HepG2 (cell line): ENCODE measurements around the gene SYNE1. TPM values are rescaled to one million over a fixed set of nuclear protein-coding genes. Genes with fewer than 3 reads are reported as not detected.

Experiments used
- ATAC-seq: fragments of 200-7000 bp; cut with Tn5 transposase; 3 replicates; pipeline ENCODE4 v1.9.1; 2020; ENCODE audit warnings: mild to moderate bottlenecking, moderate library complexity
- BruUV-seq: library from RNA; stranded (reverse); fragments of 400-500 nt; replicated peaks from 2 replicates; lab custom pipeline; 2021; lab: Mats Ljungman, UMichigan
- CTCF ChIA-PET: fragments of 300-600 bp; formaldehyde crosslinking; extraction: SDS; loops from one replicate; lab custom pipeline; 2021; ENCODE audit warnings: low total read pairs, inconsistent platforms, low intra/inter-chr PET ratio; lab: Yijun Ruan, JAX
- POLR2A ChIA-PET: fragments of 350-600 bp; sonication (Branson Sonifier 250); formaldehyde crosslinking; loops from one replicate; lab custom pipeline; 2020; ENCODE audit warnings: antibody characterized with exemption, inconsistent platforms; lab: Yijun Ruan, JAX
- DNase-seq: peaks from one replicate; pipeline ENCODE4 v3.0.0-alpha.2; 2015; ENCODE audit warnings: low spot score
- FAIRE-seq: peaks from 3 replicates; lab custom pipeline; 2011; peaks lifted over from hg19 to GRCh38; lab: Jason Lieb, UNC
- H2AFZ ChIP-seq: one replicate; pipeline ENCODE4 v1.6.1; 2011; ENCODE audit warnings: low read length, inconsistent platforms
- H3K27ac ChIP-seq: fragments of 300-600 bp; 3 replicates; pipeline ENCODE4 v1.8.0; 2011; ENCODE audit warnings: mixed run types, mild to moderate bottlenecking, mixed read lengths, low read length, inconsistent platforms; ENCODE audit not compliant: insufficient read depth; ENCODE audit errors: extremely low read length
- H3K27me3 ChIP-seq, 2 experiments: fragments of 200-600 bp in 1 of 2; 2 replicates in 1 of 2; 3 replicates in 1 of 2; pipeline versions ENCODE4 v1.6.0 to v1.8.0; 2011; ENCODE audit warnings: low read length in 2 of 2, mild to moderate bottlenecking in 2 of 2, moderate library complexity in 2 of 2, inconsistent platforms in 1 of 2; ENCODE audit not compliant: insufficient read depth in 2 of 2, control insufficient read depth in 1 of 2
- H3K36me3 ChIP-seq, 2 experiments: fragments of 200-600 bp in 1 of 2; replicated peaks in 1 of 2; 2 replicates in 1 of 2; 3 replicates in 1 of 2; pipeline versions ENCODE4 v1.5.1 to v1.8.0; 2011; ENCODE audit warnings: low read length in 2 of 2, inconsistent platforms in 1 of 2; ENCODE audit not compliant: insufficient read depth in 2 of 2, control insufficient read depth in 1 of 2
- H3K4me1 ChIP-seq: 2 replicates; pipeline ENCODE4 v1.5.1; 2012; ENCODE audit warnings: low read length, inconsistent platforms; ENCODE audit not compliant: insufficient read depth
- H3K4me2 ChIP-seq: 2 replicates; pipeline ENCODE4 v1.6.0; 2011; ENCODE audit warnings: low read depth, low read length, inconsistent platforms
- H3K4me3 ChIP-seq, 3 experiments: fragments of 200-600 bp in 1 of 3; sonication (generic), shearing (Covaris generic) in 1 of 3; replicated peaks in 1 of 3; 2 replicates each; pipeline ENCODE4 v1.5.1; 2011 to 2016; ENCODE audit warnings: low read length in 3 of 3, inconsistent platforms in 2 of 3, low read depth in 2 of 3, mild to moderate bottlenecking in 2 of 3, control low read depth in 1 of 3, mixed read lengths in 1 of 3; ENCODE audit not compliant: insufficient read depth in 1 of 3
- H3K79me2 ChIP-seq: one replicate; pipeline ENCODE4 v1.6.1; 2011; ENCODE audit warnings: low read length, inconsistent platforms; ENCODE audit not compliant: insufficient read depth
- H3K9ac ChIP-seq: 2 replicates; pipeline ENCODE4 v1.6.0; 2011; ENCODE audit warnings: mild to moderate bottlenecking, low read depth, low read length, inconsistent platforms; ENCODE audit not compliant: insufficient read depth
- H3K9me3 ChIP-seq: 2 replicates; pipeline ENCODE4 v1.5.1; 2012; ENCODE audit warnings: mild to moderate bottlenecking, low read length
- H4K20me1 ChIP-seq: 2 replicates; pipeline ENCODE4 v1.6.0; 2011; ENCODE audit warnings: inconsistent platforms, mild to moderate bottlenecking, low read length, moderate library complexity; ENCODE audit not compliant: insufficient read depth
- BCL6 ChIP-seq: IDR thresholded peaks from 2 replicates; pipeline ENCODE4 v1.6.1; 2016; ENCODE audit warnings: missing genetic modification reagents, missing compliant biosample characterization
- FOXA1 ChIP-seq, 2 experiments: fragments of 450-650 bp in 1 of 2; sonication (generic) in 1 of 2; formaldehyde crosslinking in 1 of 2; IDR thresholded peaks; 2 replicates each; pipeline versions ENCODE4 v1.4.0 to v1.6.1; 2016 to 2020; ENCODE audit warnings: missing genetic modification reagents in 1 of 2
- KMT2B ChIP-seq: IDR thresholded peaks from 2 replicates; pipeline ENCODE4 v1.6.1; 2016; ENCODE audit warnings: missing genetic modification reagents, missing compliant biosample characterization
- SIN3A ChIP-seq: IDR thresholded peaks from 2 replicates; pipeline ENCODE4 v1.6.1; 2011; ENCODE audit warnings: low read depth, mild to moderate bottlenecking, control low read depth, low read length, borderline replicate concordance
- TCF7 ChIP-seq: sonication (generic); IDR thresholded peaks from 2 replicates; pipeline ENCODE4 v1.6.1; 2016; ENCODE audit warnings: antibody characterized with exemption, low read depth
- TERF1 ChIP-seq: sonication (generic); formaldehyde crosslinking; IDR thresholded peaks from 2 replicates; pipeline ENCODE4 v1.8.0; 2022; ENCODE audit warnings: mild to moderate bottlenecking, missing genetic modification reagents, moderate library complexity
- ZFAT ChIP-seq: sonication (generic); formaldehyde crosslinking; conservative IDR thresholded peaks from 2 replicates; pipeline ENCODE4 v1.8.1; 2023; ENCODE audit warnings: missing genetic modification reagents, inconsistent platforms
- ZNF143 ChIP-seq: sonication (generic); formaldehyde crosslinking; IDR thresholded peaks from 2 replicates; pipeline ENCODE4 v1.4.0; 2020; ENCODE audit warnings: missing genetic modification reagents
- ZNF260 ChIP-seq: sonication (generic); formaldehyde crosslinking; IDR thresholded peaks from 2 replicates; pipeline ENCODE4 v1.4.0; 2020; ENCODE audit warnings: missing genetic modification reagents, low read depth, mild to moderate bottlenecking, borderline replicate concordance
- ZNF547 ChIP-seq: sonication (generic); formaldehyde crosslinking; IDR thresholded peaks from 2 replicates; pipeline ENCODE4 v1.5.1; 2020; ENCODE audit warnings: mild to moderate bottlenecking, missing genetic modification reagents
- ZNF558 ChIP-seq: sonication (generic); formaldehyde crosslinking; IDR thresholded peaks from 2 replicates; pipeline ENCODE4 v1.9.0; 2022; ENCODE audit warnings: mild to moderate bottlenecking, missing genetic modification reagents, borderline replicate concordance
- WGBS: methylation state at CpG from one replicate; pipeline ENCODE4 v1.1.6; 2017; ENCODE audit warnings: low lambda C conversion rate; 5-methylcytosine and 5-hydroxymethylcytosine counted together
- in situ Hi-C: cut with HindIII; loops from 2 replicates; pipeline ENCODE4 v1.10.0; 2017; ENCODE audit warnings: low pct_unique_long_range_greater_than_20kb; ENCODE audit not compliant: extremely low pct_ligation_motif_present
- intact Hi-C: fragments of 100-400 bp; cut with micrococcal nuclease; formaldehyde crosslinking; loops from one replicate; pipeline ENCODE4 v1.10.0; 2022; ENCODE audit not compliant: unreplicated experiment
- polyA plus RNA-seq, 8 experiments: library from polyadenylated mRNA; depleted of rRNA in 3 of 8; stranded (reverse) in 7 of 8; unstranded in 1 of 8; fragments of >200 nt; fragmentation: Illumina TruSeq in 4 of 8; extraction: Trizol in 4 of 8; gene quantifications; 2 replicates each; pipeline versions ENCODE4 v1.2.1 to v1.2.3, GENCODE V29; 2011 to 2016; ENCODE audit warnings: low read depth in 4 of 8, missing spikeins in 1 of 8, mixed read lengths in 1 of 8; ENCODE audit not compliant: insufficient read depth in 1 of 8
- total RNA-seq, 5 experiments: library from RNA; depleted of rRNA; stranded (reverse); fragments of >200 nt; fragmentation: Illumina TruSeq; extraction: Trizol; gene quantifications; 2 replicates each; pipeline ENCODE4 v1.2.3, GENCODE V29; 2016; ENCODE audit warnings: low read depth in 1 of 5
- TF ChIP-seq, protein P1 (sequence below): sonication (generic); formaldehyde crosslinking; IDR thresholded peaks from 2 replicates; pipeline ENCODE4 v1.4.0; 2020; ENCODE audit warnings: missing genetic modification reagents

Gene SYNE1
- total and polyA plus RNA-seq, 2 of the 13 experiments (the other 11 are each of a cell fraction or from before 2014, with no cell fraction given): 5.5 to 15.9 TPM

DNA sequence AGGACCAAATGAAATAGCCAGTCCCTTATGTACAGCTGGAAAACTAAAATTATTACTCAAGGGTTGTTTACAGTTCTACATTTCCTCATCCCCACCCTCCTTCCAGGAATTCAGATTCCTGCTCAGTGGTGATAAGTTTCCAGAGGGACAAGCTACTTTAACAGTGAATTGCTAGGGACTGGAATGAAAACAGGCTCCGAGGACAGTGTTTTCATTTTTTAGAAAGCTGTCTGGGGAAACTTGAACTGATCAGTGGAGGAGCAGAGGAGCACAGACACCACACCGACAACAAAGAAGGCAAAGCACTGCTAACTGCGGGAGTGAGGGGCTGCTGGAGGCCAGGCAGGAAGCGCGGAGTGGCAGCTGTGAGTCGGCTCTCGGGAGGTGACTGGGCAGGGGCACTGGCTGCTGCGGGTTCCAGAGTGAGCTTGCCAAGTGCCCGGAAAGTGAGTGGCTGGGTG is 507.4 kb downstream of the SYNE1 start:
- in situ Hi-C loops (no loop called here), intact Hi-C loops (loop anchor here (10.0 kb wide), 1 partner anchor 685 kb away; no protein-coding TSS in a partner anchor)
- Histone ChIP-seq H3K4me1 (no peaks in the 10 kb centered on the region), H3K79me2 (no peaks in the 10 kb centered on the region), H3K36me3 (no peaks in the 10 kb centered on the region), H4K20me1 (no peaks in the 10 kb centered on the region; the same call in 1 of the 2 replicates), H3K27ac (no peak overlapping the region), H3K4me2 (no peak overlapping the region), H2AFZ (no peak overlapping the region), H3K4me3 (no peak overlapping the region), H3K27me3 (no peaks in the 10 kb centered on the region), H3K9me3 (no peaks in the 10 kb centered on the region), H3K9ac (no peak overlapping the region)
- FAIRE-seq (no peak), DNase-seq (no peak), ATAC-seq (no peak)
- CTCF ChIA-PET: no interaction called here
- peak; percentile 51 for TF ChIP-seq BCL6 (CRISPR knock-in tag)
- no peak for TF ChIP-seq FOXA1 (IDR thresholded peaks at IDR 0.05)
- TF ChIP-seq FOXA1 (CRISPR knock-in tag; IDR thresholded peaks at IDR 0.05): no peak
- POLR2A ChIA-PET: no interaction called here
- BruUV-seq: no TSS peak
- WGBS: 93% methylated on average over 9 of the region's 9 CpGs

DNA sequence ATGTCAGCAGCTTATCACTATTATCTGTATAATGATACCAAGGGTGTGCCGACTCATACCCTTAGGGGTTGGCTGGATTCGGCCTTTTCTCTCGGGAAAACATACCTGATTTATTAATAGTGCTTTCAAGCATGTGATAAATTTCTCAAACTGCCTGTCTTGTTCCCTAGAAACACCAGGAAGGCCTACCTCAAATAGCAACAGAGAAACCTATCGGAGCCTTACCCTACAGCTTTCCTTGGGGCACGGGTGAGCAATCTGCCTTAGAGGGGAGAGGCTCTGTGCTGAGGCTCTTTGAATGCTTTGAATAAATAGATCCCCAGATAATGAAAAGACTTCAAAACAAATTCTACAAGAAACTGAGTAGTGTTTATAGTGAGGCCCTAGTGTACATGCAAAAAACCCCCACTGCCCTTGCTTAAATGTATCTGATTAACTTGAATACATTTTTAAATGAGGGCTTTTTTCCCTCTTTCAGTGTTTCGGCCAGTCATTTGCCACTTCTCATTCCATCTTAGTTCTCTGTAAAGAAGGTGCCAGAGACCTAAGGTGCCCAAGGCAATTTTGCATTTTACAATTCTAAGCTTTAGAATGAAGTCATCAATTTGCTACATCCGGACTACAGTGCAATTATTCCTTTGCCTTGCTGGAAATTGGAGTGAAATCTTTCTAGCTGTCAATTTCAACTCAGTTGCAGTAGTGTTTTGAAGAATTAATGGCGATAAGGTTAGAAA is 509.6 kb downstream of the SYNE1 start:
- Histone ChIP-seq H2AFZ (no peak overlapping the region), H3K79me2 (no peaks in the 10 kb centered on the region), H3K4me3 (no peak overlapping the region), H3K36me3 (no peaks in the 10 kb centered on the region), H3K27ac (no peak overlapping the region), H3K9ac (no peak overlapping the region), H3K4me1 (no peaks in the 10 kb centered on the region), H3K9me3 (no peaks in the 10 kb centered on the region), H3K27me3 (no peaks in the 10 kb centered on the region), H4K20me1 (no peaks in the 10 kb centered on the region; the same call in 1 of the 2 replicates), H3K4me2 (no peak overlapping the region)
- no peak for FAIRE-seq
- no peak for DNase-seq
- CTCF ChIA-PET: no interaction called here
- in situ Hi-C loops: no loop called here
- POLR2A ChIA-PET: no interaction called here
- intact Hi-C loops: loop anchor here (10.0 kb wide), 1 partner anchor 683 kb away; no protein-coding TSS in a partner anchor
- no peak for ATAC-seq
- 93% methylated on average over 8 of the region's 8 CpGs for whole genome bisulfite sequencing
- BruUV-seq: no TSS peak
- TF ChIP-seq, protein P1, sequence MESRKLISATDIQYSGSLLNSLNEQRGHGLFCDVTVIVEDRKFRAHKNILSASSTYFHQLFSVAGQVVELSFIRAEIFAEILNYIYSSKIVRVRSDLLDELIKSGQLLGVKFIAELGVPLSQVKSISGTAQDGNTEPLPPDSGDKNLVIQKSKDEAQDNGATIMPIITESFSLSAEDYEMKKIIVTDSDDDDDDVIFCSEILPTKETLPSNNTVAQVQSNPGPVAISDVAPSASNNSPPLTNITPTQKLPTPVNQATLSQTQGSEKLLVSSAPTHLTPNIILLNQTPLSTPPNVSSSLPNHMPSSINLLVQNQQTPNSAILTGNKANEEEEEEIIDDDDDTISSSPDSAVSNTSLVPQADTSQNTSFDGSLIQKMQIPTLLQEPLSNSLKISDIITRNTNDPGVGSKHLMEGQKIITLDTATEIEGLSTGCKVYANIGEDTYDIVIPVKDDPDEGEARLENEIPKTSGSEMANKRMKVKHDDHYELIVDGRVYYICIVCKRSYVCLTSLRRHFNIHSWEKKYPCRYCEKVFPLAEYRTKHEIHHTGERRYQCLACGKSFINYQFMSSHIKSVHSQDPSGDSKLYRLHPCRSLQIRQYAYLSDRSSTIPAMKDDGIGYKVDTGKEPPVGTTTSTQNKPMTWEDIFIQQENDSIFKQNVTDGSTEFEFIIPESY: no peak
- TF ChIP-seq SIN3A: no peak
- no peak for TF ChIP-seq KMT2B (CRISPR knock-in tag)
- no peak for TF ChIP-seq ZFAT (CRISPR knock-in tag)
- no peak for TF ChIP-seq TCF7
- no peak for TF ChIP-seq ZNF143 (CRISPR knock-in tag)
- no peak for TF ChIP-seq ZNF558 (CRISPR knock-in tag)
- no peak for TF ChIP-seq ZNF547 (CRISPR knock-in tag)
- TF ChIP-seq TERF1: no peak
- TF ChIP-seq ZNF260 (CRISPR knock-in tag): no peak
